Stimulated activated CD4-positive, alpha-beta T cell treated with anti-CD3 and anti-CD28 coated beads, Interleukin-2, amount 100 ng/mL, for 4 hours (primary cell): Measurements from ENCODE around the gene PRKAB2.
A peak's percentile ranks its signal among the peaks of the same experiment; 100 is the strongest.
"Not testable (repeated sequence)": the region's sequence is repeated elsewhere in the genome, so short reads cannot be mapped to it uniquely, and the experiment has no call there.

Experiments
- DNase-seq: peaks from one replicate; pipeline ENCODE4 v3.0.0-alpha.2; 2020; ENCODE audit warnings: low read depth

Gene PRKAB2, protein sequence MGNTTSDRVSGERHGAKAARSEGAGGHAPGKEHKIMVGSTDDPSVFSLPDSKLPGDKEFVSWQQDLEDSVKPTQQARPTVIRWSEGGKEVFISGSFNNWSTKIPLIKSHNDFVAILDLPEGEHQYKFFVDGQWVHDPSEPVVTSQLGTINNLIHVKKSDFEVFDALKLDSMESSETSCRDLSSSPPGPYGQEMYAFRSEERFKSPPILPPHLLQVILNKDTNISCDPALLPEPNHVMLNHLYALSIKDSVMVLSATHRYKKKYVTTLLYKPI

GRCh38 chr1:147172168-147173016 is at the start of gene PRKAB2:
Gene PRKAB2 (minus strand): TSS chr1:147172470. CDS start chr1:147172144, 326 bp downstream.
- peak; percentile 82 for DNase-seq

DNA sequence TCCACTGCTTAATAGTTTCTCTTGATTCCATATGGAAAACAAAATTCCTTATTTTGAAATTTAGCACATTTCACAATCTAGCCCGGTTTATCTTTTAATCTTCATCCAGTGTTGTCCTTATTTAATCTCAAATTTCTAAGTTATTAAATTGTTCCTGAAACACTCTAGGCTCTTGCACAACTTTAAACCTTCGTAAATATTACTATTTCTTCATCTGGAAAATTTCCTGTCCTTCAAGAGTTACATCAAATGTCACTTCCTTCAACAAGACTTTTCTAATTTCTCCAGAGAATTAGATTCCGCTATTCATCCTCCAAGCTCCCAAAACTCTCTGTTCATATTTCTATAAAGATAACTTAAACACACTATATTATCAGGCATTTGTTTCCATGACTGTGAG is 46.3 kb upstream of the PRKAB2 start:
- DNase-seq, result no peak

DNA sequence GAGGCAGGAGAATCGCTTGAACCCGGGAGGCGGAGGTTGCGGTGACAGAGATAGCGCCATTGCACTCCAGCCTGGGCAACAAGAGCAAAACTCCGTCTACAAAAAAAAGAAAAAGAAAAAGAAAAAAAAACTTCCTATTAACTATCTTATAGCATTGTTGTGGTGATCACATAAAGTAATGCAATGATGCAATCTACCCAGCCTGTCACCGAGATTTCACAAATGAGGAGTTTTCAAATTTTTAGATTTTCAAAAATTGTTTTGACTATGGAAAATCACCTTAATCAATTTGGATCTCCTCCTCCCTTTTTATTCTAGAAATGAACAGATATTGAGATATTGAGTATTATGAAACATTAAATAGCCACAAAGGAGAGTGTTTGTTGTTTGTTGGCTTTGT is 44.9 kb upstream of the PRKAB2 start:
- no peak for DNase-seq

DNA sequence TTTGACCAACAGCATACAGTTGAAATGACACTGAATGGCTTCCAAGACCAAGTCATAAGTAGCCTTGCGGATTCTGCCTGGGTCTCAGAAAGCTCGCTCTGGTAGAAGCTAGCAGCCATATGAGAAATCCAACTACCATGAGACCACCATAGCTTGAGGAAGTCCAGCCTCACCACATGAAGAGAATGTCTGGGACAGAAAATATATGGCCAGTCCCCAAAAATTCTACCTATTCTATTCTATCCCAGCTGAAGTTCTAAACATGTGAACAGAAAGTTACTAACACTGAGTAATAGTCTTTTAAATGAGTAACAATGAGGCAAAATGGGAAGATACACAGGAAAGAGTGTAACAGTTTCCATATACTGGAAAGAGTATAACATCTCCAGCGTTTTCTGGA is 43.9 kb upstream of the PRKAB2 start:
- no peak for DNase-seq

- DNase-seq, result no peak
Measured at GRCh38 chr1:147215540-147215916, 43.3 kb upstream of the PRKAB2 start.

DNA sequence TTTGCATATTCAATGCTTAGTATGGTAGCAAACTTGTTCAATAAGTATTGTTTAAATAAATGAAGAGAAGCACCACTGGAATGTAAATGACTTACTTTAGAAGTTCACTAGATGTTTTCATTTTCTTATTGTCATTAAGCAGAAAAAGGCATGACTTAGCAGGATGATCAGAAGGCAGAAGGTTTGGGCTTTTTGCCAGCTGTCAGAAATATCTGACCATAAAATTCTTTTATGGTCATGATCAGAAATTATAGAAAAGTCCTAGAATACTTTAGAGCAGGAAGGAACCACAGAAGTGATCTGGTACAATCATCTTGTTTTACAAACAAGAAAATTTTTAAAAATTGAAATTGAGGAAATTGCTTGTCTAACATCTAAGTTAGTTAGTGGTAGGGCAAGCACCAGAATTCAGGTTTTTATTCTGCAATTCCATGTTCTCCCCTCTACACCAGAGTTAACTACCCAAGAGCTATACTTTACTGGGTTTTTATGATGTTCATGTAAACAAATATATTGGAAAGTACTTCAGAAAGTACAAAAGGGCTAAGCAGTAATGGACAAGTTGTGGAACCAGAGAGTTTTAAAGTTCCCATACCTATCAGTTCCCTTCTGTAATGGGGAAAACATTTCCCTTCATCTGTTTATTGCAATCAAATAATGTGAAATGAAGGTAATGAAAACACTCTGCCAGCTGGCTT is 42.7 kb upstream of the PRKAB2 start:
- DNase-seq, result no peak

DNA sequence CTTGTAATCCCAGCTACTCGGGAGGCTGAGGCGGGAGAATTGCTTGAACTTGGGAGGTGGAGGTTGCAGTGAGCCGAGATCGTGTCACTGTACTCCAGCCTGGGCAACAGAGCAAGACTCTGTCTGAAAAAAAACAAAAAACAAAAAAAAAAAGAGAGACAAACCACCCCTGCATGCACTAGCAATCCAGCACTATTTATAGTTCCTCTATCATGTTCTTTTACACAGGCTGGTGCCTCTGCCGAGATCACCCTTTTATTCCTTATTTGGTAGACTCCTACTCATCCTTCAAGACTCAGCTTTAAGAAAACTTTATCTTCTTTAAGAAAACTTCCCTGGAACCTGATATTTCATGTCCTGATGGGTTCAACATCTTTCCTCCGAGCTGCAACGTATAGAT is 42.1 kb upstream of the PRKAB2 start:
- no peak for DNase-seq

DNA sequence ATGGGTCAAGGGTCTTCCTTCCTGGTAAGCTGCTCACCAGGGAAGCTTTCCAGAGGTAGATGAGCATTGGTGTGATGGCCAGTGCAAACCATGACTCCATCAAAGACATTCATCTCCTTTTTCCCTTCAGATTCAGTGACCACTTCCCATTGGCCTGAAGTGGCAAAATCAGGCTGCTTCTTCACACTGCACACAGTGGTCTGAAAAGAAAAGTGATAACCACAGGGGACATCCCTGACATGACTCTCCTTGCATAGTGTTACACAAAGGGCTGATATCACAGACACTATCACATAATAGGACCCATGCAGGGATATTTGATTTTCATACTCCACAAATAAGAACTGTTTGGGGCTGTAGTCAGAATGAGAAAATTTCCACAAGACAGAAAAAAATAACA is 41.0 kb upstream of the PRKAB2 start:
- no peak for DNase-seq

- no peak for DNase-seq
Measured at GRCh38 chr1:147211577-147211976, 39.3 kb upstream of the PRKAB2 start.

- no peak for DNase-seq
Measured at GRCh38 chr1:147210987-147211386, 38.7 kb upstream of the PRKAB2 start.

DNA sequence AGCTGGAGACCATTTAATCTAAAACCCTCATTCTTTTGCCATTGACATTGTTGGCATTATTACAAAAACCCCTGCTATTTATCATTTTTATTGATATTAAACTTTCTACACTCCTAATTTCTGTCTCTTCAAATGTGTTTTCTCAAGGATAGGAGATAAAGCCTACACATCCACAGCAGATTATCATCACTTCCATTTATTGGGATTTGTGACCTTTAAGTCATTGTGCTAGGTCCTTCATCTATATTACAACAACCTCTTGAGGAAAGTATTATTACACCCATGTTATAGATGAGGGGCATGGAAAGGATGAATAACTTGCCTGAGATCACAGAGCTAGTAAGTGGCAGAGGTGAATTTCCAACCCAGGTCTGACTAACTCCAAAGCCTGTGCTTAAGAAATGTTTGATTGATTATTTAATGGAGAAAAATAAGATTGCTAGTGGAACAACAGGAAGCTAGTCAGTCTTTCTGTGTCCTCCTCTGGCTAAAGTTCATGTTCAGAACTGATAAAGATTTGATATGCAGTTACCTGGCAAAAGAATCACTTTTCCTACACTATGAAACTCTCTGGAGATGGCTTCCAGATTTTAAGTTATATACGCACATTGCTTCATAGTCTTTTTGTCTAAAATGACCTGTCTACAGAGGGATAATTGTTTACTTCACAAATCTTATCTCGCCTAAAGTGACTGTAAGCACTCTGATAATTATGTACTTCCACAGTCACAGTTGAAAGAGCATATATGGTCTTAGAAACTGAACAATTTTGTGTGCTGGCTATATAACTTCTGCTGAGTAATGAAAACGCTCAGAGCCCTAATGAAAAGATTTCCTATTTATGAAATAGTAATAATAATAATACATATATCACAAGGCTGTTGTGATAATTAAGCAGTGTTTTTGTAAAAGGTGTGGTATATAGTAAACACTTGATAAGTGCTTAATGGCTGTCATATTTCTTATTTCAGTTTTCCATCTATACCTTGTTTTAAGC is 37.9 kb upstream of the PRKAB2 start:
- no peak for DNase-seq

GRCh38 chr1:147208619-147209018 is 36.3 kb upstream of the PRKAB2 start:
- no peak for DNase-seq

DNA sequence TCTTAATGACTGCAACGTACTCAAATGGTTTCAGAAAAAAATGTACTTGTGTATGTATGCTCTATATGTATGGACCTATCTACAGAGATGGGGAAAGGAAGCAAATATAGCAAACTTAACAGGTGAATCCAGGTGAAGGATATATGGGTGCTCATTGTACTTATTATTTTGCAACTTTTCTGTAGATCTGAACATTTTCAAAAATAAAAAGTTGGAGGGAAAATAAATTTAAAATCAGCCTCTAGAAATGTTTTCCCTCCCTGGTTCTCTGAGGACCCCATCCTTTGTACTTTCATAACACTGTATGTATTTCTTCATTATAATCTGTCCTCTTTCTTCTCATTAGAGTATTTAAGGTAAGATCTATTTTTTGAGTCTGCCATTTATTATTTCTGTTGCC is 34.9 kb upstream of the PRKAB2 start:
- DNase-seq, result no peak

DNA sequence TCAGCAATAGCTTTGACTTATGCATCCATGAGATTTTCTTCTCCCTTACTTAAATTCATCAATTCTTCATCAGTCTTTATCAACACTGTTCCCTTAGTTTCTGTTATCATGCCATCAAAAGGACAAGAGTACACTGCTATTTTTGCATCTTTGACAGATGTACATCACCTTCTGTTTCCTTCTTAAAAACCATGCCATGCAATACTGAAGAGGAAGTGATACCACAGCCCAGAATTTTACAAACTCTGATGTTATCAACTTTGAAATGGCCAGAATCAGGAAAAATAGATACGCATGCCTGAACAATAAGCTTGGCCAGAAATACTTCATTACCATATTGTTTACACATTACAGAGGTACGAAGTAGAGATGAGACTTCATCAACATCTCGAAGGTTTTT is 31.8 kb upstream of the PRKAB2 start:
- DNase-seq, result no peak

DNA sequence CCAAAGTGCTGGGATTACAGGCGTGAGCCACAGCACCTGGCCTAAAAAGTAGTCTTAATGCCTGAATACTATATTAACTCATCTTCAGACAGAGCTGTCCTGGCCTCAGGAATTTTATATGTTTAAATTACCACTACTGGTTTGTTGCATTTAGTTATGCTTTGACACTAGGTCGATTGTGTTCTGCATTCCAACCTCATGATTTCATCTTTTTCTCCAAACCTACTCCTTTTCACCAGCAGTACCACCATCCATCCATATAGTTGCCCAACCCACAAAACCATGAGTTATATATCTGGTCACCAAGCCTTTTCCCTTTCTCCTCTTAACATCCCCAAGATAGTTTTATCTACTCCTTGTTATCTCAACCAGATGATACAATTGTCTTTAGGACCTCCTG is 30.3 kb upstream of the PRKAB2 start:
- DNase-seq, result no peak

DNA sequence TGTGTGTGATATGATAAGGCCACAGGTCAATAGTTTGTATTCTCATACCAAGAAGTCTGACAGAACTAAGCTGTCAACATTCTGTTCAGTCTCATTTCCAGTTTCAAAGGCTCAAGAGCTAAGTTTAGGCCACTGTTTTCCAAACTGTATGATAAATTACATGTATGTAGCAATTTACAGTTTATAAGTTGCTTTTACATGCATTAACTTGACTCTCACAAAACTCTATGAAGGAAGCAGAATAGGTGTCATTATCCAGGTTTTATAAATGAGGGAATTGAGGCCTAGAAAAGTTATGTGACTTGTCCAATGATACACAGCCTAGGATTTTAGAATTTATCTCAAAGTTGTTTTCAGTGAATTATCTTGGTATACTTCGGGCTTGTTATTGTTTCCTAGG is 29.5 kb upstream of the PRKAB2 start:
- no peak for DNase-seq

DNA sequence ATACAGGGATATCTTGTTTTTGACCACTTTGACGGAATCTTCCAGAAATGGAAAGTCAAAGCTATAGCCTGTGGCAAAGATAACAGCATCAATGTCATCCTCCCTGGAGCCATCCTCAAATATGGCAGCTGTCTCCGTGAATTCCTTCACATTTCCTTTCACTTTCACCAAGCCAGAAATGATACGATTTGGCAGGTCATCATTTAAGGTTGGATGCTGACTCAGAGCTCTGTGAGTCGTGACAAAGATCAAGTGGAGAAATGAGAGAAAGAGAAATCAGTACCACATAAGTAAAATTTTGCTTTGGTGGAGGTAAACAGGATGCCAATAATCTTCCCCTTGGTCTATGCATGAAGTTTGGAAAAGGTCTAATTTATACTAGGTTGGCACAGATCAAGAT is 29.0 kb upstream of the PRKAB2 start:
- DNase-seq, result no peak

- not testable (repeated sequence) for DNase-seq
Measured at GRCh38 chr1:147197324-147197723, 25.1 kb upstream of the PRKAB2 start.

GRCh38 chr1:147189514-147189913 is 17.2 kb upstream of the PRKAB2 start:
- DNase-seq, result no peak

DNA sequence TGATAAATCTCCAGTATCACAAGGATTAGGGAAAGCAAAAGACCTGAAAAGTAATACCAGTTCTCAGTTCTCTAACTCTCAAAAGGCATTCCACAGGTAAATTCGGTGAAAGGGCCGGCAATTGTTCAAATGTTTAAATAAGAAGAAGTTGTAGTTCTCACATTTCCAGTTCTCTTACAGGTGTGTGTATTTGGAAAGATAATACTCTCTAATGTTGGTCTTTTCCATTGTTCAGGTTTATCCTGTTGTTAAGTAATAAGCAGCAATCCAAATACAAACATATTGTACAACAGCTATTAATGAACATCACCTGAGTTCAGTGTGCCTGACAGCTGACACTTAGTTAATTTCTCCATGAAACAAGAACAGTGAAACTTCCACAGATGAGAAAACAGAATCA is 13.2 kb upstream of the PRKAB2 start:
- no peak for DNase-seq

DNA sequence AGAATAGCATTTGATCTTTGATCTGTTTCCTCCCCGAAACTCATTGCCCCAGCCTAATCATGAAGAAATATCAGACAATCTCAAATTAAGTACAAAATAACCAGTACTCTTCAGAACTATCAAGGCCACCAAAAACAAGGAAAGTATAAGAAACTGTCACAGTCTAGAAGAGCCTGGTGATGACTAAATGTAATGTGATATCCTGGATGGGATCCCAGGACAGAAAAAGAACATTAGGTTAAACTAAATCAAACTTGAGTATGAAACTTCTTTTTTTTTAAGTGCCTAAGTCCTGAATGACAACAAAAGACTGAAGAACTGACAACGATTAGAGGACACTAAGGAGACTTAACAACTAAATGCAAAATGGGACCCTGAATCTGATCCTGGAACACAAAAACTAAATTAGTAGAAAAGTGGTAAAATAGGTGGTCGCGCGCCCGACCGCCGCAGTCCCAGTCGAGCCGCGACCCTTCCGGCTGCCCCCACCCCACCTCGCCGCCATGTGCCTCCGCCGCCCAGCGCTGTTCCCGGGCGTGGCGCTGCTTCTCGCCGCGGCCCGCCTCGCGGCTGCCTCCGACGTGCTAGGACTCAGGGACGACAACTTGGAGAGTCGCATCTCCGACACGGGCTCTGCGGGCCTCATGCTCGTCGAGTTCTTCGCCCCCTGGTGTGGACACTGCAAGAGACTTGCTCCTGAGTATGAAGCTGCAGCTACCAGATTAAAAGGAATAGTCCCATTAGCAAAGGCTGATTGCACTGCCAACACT is 5.5 kb upstream of the PRKAB2 start:
- DNase-seq, result no peak
